Occipital lobe (tissue), 2 donors: ENCODE data around the gene NSUN5. TPM values are rescaled to one million over a fixed set of nuclear protein-coding genes. Genes with fewer than 3 reads are reported as not detected.
"Not testable (repeated sequence)": the region's sequence is repeated elsewhere in the genome, so short reads cannot be mapped to it uniquely, and the experiment has no call there.

Experiments
- DNase-seq: peaks from one replicate; lab custom pipeline; 2025; lab: John Stamatoyannopoulos, UW
- total RNA-seq: library from RNA; depleted of rRNA; stranded (reverse); fragments of >200 nt; gene quantifications from one replicate; pipeline ENCODE4 v1.2.3, GENCODE V29; 2014

The NSUN5 gene
- total RNA-seq: 13.9 TPM

DNA sequence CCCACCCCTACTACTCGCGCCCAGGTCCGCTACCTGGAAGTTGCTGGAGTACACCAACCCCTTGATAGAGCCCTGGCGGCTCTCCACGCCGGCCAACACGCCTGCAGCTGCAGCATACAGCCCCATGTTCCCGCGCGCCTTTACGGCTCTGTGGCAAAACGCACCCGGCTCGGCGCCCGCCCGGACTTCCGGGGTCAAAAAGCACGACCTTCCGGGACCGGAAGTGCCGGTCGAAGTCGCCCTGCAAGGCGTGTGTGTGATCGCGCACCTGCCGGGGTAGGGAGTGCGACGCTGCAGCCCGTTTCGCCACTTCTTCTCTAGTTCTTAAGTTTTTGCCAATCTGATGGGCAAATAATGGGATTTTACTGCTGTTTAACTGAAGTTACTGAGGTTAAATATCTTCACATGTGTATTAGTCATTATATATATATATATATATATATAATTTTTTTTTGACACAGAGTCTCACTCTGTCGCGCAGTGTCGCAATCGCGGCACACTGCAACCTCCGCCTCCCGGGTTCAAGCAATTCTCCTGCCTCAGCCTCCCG lies at the start of gene NSUN5:
Gene NSUN5 (minus strand): TSS at position 162 of the 550 bp plus-strand sequence. CDS start 36 bp downstream, at position 126.
- peak; percentile 75 for DNase-seq

DNA sequence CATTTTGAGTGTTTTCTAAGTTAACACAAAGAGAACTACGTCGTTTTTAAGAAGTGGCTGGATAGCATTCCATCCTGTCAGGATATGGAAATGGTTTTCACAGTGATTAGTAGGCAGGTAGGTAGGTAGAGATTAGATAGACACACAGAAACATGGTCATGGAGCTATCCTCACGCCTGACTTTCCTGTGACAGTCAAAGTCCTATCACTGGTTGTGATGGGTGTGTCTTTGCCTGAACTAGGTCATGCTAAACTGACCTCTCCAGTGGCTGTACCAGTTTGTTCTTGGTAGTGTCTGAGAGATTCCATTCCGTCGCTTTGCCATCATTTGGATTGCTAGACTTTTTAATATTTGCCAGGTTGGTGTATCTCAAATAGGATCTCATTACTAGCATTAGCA lies 47.5 kb upstream of the NSUN5 start:
- no peak for DNase-seq

GRCh38 chr7:73354821-73355220 lies 46.2 kb upstream of the NSUN5 start:
- DNase-seq: no peak

GRCh38 chr7:73354196-73354595 lies 45.6 kb upstream of the NSUN5 start:
- DNase-seq: no peak

- no peak for DNase-seq
Measured at GRCh38 chr7:73353243-73353642, 44.6 kb upstream of the NSUN5 start.

- no peak for DNase-seq
Measured at GRCh38 chr7:73352784-73353183, 44.2 kb upstream of the NSUN5 start.

DNA sequence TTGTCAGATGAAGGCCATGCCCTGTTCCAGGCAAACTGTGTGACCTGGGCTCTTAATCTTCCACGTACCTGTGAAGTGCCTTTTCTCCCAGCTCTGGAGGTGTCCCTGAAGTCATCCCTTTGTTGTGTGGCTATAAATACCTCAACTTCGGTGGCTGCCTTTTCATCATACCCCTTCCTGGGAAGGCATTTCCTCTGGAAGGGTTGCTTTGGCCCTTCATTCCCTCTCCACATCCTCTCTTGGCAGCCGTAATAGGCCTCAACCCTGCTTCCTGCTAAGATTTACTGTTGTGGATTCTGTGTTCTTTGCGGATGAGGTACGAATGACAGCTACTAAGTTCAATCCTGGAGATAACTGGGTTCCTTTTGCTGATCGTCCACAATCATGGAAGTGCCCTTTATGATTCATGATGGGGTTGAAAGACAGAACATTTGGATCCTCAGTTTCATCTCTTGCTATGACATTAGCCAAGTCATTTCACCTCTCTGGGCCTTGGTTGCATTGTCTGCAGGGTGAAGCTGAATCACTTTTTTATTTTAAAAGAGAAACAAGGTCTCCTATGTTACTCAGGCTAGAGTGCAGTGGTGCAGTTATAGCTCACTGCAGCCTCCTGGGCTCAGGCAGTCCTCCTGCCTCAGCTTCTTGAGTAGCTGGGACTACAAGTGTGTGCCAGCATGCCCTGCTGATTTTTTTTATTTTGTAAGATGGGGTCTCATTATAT lies 43.0 kb upstream of the NSUN5 start:
- no peak for DNase-seq

DNA sequence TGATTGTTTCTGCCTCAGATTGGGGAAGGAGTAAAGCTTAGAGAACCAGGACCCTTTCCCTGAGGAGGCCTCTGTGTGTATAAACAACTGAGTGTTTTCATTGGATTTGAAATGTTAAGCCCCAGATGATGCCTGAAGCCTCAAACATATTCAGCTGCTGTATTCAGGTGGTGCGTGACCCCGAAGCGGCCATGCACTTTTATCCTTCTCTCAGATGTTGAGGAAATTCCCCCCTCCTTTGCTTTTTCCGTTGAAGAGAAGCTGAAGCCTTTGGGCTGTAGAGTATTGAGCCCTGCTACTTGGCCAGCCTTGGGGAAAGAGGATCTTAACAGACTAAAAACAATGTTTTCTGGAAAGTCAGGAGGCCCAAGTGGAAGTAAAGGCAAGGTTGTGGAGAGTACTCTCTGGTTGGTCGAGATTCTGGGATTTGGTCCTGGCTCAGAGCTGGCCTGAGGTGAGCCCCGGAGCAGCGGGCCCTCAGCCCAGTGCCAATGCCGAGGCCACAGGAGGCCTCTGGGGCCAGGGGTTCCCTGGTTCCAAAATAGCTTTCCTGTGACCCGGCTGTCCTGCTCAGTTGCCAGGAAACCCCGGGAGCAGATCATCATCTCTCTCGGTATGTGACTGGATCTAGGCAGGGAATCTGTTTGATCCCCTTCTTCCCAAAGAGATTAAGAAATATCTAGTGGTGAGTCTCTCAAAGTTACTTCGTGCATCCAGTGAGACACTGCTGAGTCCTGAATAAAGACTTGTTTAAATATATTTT lies 41.9 kb upstream of the NSUN5 start:
- no peak for DNase-seq

- no peak for DNase-seq
Measured at GRCh38 chr7:73349763-73350162, 41.1 kb upstream of the NSUN5 start.

DNA sequence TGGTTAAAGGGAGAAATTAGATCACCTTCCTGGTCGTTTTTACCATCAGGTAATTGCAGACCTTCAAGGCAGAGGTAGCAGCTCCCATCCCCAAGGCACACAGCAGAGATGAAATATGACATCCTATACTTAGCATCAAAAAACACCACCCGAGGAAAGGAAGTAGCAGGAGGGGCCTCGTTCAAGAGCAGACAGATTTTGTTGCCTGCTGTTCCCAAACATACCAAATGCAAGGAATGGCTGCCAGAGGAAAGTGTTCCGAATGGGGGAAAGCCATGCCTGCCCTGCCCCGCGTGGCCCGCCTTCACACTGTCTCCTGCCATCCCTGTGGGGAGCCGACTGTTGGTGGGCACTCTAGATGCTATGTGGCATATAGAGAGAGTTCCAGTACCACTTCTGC lies 37.3 kb upstream of the NSUN5 start:
- DNase-seq: no peak

DNA sequence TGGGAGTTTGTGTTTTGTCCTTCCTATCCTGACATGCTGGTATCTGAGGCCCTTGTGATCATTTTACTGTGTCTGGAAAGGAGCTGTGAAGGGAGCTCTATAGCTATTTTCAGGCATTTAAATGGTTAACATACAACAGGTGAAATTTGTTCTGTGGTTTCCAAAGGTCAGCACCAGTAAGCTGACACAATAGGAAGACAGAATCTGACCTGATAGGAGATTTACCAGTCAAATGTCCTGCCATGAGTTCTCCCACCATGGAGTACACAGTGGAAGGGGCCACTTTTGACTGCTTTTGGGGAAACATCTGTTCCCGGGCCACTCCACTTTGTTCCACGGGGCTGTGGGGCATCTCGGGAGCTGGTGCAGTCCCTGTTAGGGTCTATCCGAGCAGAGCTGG lies 36.9 kb upstream of the NSUN5 start:
- DNase-seq: no peak

DNA sequence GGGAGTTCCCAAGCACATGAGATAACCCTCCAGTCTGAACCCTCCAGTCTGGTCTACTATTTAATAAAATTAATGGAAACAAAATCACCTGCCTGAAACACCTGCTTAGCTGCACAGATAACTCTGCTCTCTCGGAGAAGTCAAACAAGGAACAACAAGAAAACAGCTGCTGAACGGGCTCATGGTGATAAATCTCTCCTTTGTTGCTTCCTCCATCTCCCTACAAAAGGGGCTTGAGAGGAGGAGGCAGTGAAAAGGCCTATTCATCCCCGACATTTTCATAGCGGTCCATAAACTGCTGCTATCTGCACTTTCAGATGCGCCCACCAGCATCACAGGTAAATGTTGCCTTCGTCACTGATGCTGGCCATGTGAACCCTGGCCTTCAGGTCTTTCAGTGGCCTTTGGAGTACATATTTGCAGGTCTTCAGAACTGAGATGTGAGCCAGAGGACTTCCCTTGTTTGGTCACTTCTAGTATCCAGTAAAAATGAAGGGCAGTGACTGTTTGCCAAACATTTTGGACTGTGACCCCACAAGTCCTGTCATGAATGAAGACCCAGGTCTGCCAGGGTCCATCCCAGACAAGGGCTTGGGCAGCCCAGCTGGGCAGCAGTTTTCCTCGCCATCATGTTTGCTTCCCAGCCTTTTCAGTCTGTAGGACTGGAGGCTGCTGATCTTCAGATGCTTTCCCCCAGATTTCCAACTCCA lies 35.2 kb upstream of the NSUN5 start:
- DNase-seq: no peak

DNA sequence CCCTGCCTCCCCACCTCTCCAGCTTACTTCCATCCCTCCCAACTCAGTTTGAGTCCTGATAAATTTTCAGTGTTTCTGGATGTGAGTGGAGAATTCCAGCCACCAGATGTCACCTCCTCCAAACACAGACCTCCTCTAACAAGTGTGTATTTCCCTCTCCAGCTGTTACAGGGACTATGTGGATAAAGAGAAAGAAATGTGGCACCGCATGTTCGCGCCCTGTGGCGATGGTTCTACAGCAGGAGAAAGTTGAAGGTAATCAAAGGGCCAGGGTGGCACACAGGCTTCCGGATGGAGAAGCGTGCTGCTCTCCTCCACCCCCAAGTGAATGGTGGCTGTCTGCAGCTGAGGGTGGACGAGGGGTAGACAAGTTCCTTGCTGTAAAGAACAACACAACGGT lies 34.0 kb upstream of the NSUN5 start:
- no peak for DNase-seq

- DNase-seq: no peak
Measured at GRCh38 chr7:73341877-73342276, 33.3 kb upstream of the NSUN5 start.

- no peak for DNase-seq
Measured at GRCh38 chr7:73340514-73340913, 31.9 kb upstream of the NSUN5 start.

DNA sequence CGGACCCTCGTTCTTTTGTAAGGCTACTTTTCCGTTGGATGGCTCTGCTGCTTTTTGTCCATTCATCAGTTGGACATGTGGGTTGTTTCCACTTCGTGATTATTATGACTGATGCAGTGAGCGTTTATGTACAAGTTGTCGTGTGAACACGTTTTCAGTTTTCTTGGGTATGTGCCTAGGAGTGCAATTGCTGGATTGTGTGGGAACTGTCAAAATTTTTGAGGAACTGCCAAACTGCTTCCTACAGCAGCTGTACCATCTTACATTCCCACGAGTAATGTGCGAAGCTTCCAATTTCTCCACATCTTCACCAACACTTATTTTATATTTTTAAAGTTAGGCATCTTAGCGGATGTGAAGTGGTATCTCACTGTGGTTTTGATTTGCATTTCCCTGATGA lies 29.7 kb upstream of the NSUN5 start:
- no peak for DNase-seq

DNA sequence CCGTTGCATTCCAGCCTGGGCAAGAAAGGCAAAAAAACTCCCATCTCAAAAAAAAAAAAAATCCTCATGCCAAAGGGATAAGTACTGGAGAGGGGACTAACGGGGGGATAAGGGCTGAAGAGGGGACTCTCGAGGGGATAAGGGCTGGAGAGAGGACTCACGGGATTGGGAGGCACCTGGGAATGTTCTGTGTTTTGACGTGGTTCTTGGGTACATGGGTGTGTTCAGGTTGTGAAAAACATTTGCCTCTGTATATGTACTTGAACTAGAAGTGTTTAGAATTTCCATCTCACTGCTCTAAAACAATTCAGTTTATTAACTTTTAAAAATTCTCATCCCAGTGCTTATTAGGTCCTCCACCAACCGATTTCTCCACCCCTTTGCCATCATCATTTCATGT lies 23.8 kb upstream of the NSUN5 start:
- DNase-seq: no peak

- DNase-seq: no peak
Measured at GRCh38 chr7:73330772-73331171, 22.1 kb upstream of the NSUN5 start.

DNA sequence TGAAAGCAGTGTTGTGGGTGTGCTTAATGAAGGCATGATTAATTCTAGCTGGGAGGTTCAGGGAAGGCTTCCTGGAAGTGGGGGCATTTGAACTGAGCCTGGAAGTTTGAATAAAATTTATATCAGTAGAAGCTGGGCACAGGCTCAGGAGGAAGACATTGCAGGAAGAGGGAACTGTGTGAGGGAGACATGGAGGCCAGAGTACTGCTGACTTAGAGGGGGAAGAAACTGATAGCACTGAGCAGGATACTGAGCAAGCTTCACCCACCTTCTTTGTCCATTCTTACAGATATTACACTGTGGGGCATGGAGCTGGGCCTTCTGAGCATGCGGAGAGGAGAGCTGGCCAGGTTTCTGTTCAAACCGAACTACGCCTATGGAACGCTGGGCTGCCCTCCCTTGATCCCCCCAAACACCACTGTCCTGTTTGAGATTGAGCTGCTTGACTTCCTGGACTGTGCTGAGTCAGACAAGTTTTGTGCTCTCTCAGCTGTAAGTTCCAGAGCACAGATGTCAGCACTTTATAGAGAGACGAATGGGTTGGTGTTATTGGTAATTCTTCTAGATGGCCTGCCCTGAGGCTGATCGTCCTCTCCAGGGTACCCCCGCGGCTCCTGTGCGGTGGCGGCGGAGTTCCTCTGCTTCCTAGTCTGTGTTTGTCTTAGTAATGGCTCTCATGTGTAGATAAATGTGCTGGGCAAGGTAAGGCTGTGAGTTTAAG lies 21.4 kb upstream of the NSUN5 start:
- DNase-seq: no peak

DNA sequence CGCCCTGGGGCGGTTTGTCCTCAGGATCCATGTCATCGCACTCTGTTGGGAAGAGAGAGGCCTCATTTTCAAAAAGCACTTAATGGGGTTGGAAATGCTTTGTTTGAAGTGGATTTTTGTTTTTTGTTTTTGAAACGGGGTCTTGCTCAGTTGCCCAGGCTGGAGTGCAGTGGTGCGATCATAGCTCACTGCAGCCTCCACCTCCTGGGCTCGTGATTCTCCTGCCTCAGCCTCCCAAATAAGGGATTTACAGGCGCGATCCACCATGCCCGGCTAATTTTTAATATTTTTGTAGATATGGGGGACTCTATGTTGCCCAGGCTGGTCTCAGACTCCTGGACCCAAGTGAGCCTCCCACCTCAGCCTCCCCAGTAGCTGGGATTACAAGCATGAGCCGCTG lies 20.1 kb upstream of the NSUN5 start:
- no peak for DNase-seq

GRCh38 chr7:73327922-73328321 lies 19.3 kb upstream of the NSUN5 start, which contains the start of the genes FKBP6 and TRIM50:
Gene FKBP6 (plus strand): TSS chr7:73328161. CDS start chr7:73328429, 268 bp downstream.
Gene TRIM50 (minus strand): TSS chr7:73328082. CDS start chr7:73324787, 3,295 bp downstream.
- DNase-seq: not testable (repeated sequence)
